ENCODE measurements around the gene CAMTA1. TPM values are rescaled to one million over a fixed set of nuclear protein-coding genes. Genes with fewer than 3 reads are reported as not detected.
"Not testable (repeated sequence)": the region's sequence is repeated elsewhere in the genome, so short reads cannot be mapped to it uniquely, and the experiment has no call there.

CAMTA1 gene
- total RNA-seq, 5 donors from 2014 or later (not counting 1 experiment from before 2014, with no cell fraction given): 29.7 to 37.4 (median 34.6) TPM

GRCh38 chr1:6918925-6919511 lies 133.8 kb downstream of the CAMTA1 start:
- peaks cover 5 to 39% of the 10 kb centered on the region in 2 donors for H3K27me3 Mint-ChIP-seq
- H3K9me3 Mint-ChIP-seq: peaks cover 0 to 5% (median 0%) of the 10 kb centered on the region in 3 donors
- ATAC-seq (replicated peaks in 1 of 4): no peak
- DNase-seq: no peak
- no peak overlapping the region for H3K4me3 Mint-ChIP-seq
- no peak overlapping the region for H3K27ac Mint-ChIP-seq
- ChIA-PET CTCF (interaction anchor here in 1 of 2 donors (0.6 kb wide), 1 partner anchor 36 kb away, joined by 4 read pairs; no protein-coding TSS in a partner anchor), POLR2A (no interaction called here)
- H3K9me3 ChIP-seq: no peaks in the 10 kb centered on the region
- 74% methylated on average over 3 of the region's 7 CpGs for WGBS (ENCODE audit: insufficient coverage)
- H3K27me3 ChIP-seq (replicated peaks in 1 of 2; ENCODE audit: control insufficient read depth in 2 of 2, extremely low read depth in 1 of 2, insufficient read depth in 2 of 2, low read length in 1 of 2): peaks cover 0 to 48% of the 10 kb centered on the region in 2 experiments
- H3K36me3 Mint-ChIP-seq: no peaks in the 10 kb centered on the region
- H3K36me3 ChIP-seq (ENCODE audit: control insufficient read depth in 2 of 2, extremely low read depth in 1 of 2, insufficient read depth in 1 of 2, low read length in 1 of 2): no peaks in the 10 kb centered on the region
- no peak overlapping the region for H3K27ac ChIP-seq (ENCODE audit: low read length)
- no peak overlapping the region for H3K4me3 ChIP-seq (ENCODE audit: control insufficient read depth in 1 of 2, extremely low read depth in 1 of 2, low read length in 1 of 2)
- H3K4me1 ChIP-seq (ENCODE audit: control insufficient read depth in 1 of 2, extremely low read depth in 1 of 2, insufficient read depth in 2 of 2, low read length in 2 of 2): no peaks in the 10 kb centered on the region
- H3K4me1 Mint-ChIP-seq: no peaks in the 10 kb centered on the region

GRCh38 chr1:6921506-6921905 lies 136.3 kb downstream of the CAMTA1 start:
- H3K27ac Mint-ChIP-seq; H3K27ac ChIP-seq (ENCODE audit: low read length); H3K36me3 ChIP-seq (ENCODE audit: control insufficient read depth in 2 of 2, extremely low read depth in 1 of 2, insufficient read depth in 1 of 2, low read length in 1 of 2); H3K36me3 Mint-ChIP-seq; POLR2A ChIA-PET; H3K9me3 Mint-ChIP-seq; DNase-seq; H3K4me1 ChIP-seq (ENCODE audit: control insufficient read depth in 1 of 2, extremely low read depth in 1 of 2, insufficient read depth in 2 of 2, low read length in 2 of 2); ATAC-seq (replicated peaks in 1 of 4); H3K9me3 ChIP-seq; H3K4me3 Mint-ChIP-seq; H3K4me1 Mint-ChIP-seq; H3K4me3 ChIP-seq (ENCODE audit: control insufficient read depth in 1 of 2, extremely low read depth in 1 of 2, low read length in 1 of 2); CTCF ChIA-PET: not testable (repeated sequence)
- peaks cover 15 to 28% of the 10 kb centered on the region in 2 donors for H3K27me3 Mint-ChIP-seq
- H3K27me3 ChIP-seq (replicated peaks in 1 of 2; ENCODE audit: control insufficient read depth in 2 of 2, extremely low read depth in 1 of 2, insufficient read depth in 2 of 2, low read length in 1 of 2): peaks cover 0 to 41% of the 10 kb centered on the region in 2 experiments
- WGBS (ENCODE audit: insufficient coverage): no CpG with 5 or more reads among the region's 5 CpGs

DNA sequence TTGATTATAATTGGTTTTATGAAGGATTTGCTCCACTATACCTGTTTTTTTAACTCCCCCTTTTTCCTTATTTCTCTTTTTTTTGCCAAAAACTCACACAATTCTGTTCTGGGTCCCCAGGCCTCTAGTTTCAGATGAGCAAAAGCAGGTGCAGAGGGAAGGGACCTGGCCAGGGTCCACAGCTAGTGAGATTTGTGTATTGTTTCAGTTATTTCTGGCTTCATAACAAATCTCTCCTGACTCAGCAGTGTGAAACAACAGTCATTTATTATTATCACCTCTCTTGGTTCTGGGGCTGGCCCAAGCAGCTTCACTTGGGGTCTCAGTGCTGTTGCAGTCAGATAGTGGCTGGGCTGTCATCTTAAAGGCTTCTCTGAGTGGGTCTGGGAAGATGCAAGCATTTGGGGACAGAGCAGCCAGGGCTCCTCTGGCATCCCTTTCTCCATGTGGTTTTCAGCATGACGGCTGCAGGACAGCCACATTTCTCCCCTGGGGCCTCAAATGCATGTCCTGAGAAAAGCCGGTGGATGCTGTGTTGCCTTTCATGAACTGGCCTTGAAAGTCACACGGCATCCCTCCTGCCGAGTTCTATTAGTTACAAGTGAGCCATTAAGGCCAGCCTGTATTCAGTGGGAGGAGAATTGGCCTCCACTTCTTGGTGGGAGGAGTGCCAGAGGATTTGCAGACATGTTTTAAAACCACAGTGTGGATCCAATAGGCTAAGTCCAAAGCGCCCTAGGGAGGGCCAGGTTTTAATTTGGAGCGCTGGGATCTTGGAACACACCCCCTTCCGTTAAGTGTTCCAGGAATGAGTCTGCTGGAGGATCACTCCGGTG lies 137.1 kb downstream of the CAMTA1 start:
- H3K9me3 ChIP-seq: no peaks in the 10 kb centered on the region
- Mint-ChIP-seq H3K36me3 (no peaks in the 10 kb centered on the region), H3K27me3 (peaks cover 15 to 20% of the 10 kb centered on the region in 2 donors), H3K27ac (no peak overlapping the region), H3K4me1 (no peaks in the 10 kb centered on the region), H3K9me3 (peaks cover 0 to 5% (median 0%) of the 10 kb centered on the region in 3 donors), H3K4me3 (no peak overlapping the region)
- H3K27me3 ChIP-seq (replicated peaks in 1 of 2; ENCODE audit: control insufficient read depth in 2 of 2, extremely low read depth in 1 of 2, insufficient read depth in 2 of 2, low read length in 1 of 2): peaks cover 0 to 33% of the 10 kb centered on the region in 2 experiments
- H3K27ac ChIP-seq (ENCODE audit: low read length): no peak overlapping the region
- H3K4me3 ChIP-seq (ENCODE audit: control insufficient read depth in 1 of 2, extremely low read depth in 1 of 2, low read length in 1 of 2): no peak overlapping the region
- no peaks in the 10 kb centered on the region for H3K36me3 ChIP-seq (ENCODE audit: control insufficient read depth in 2 of 2, extremely low read depth in 1 of 2, insufficient read depth in 1 of 2, low read length in 1 of 2)
- 81% methylated on average over 5 of the region's 8 CpGs for WGBS (ENCODE audit: insufficient coverage)
- CTCF ChIA-PET: no interaction called here
- POLR2A ChIA-PET: no interaction called here
- no peak for DNase-seq
- no peak for ATAC-seq (replicated peaks in 1 of 4)
- no peaks in the 10 kb centered on the region for H3K4me1 ChIP-seq (ENCODE audit: control insufficient read depth in 1 of 2, extremely low read depth in 1 of 2, insufficient read depth in 2 of 2, low read length in 2 of 2)

GRCh38 chr1:6923012-6923411 lies 137.8 kb downstream of the CAMTA1 start:
- Histone ChIP-seq H3K4me3 (ENCODE audit: control insufficient read depth in 1 of 2, extremely low read depth in 1 of 2, low read length in 1 of 2) (no peak overlapping the region), H3K9me3 (no peaks in the 10 kb centered on the region), H3K36me3 (ENCODE audit: control insufficient read depth in 2 of 2, extremely low read depth in 1 of 2, insufficient read depth in 1 of 2, low read length in 1 of 2) (no peaks in the 10 kb centered on the region), H3K27ac (ENCODE audit: low read length) (no peak overlapping the region), H3K27me3 (replicated peaks in 1 of 2; ENCODE audit: control insufficient read depth in 2 of 2, extremely low read depth in 1 of 2, insufficient read depth in 2 of 2, low read length in 1 of 2) (peaks cover 0 to 33% of the 10 kb centered on the region in 2 experiments), H3K4me1 (ENCODE audit: control insufficient read depth in 1 of 2, extremely low read depth in 1 of 2, insufficient read depth in 2 of 2, low read length in 2 of 2) (no peaks in the 10 kb centered on the region)
- H3K9me3 Mint-ChIP-seq: peaks cover 0 to 5% (median 0%) of the 10 kb centered on the region in 3 donors
- ChIA-PET CTCF (no interaction called here), POLR2A (no interaction called here)
- no peak overlapping the region for H3K27ac Mint-ChIP-seq
- DNase-seq (no peak), ATAC-seq (replicated peaks in 1 of 4) (no peak)
- 96% methylated on average over 3 of the region's 5 CpGs for WGBS (ENCODE audit: insufficient coverage)
- H3K27me3 Mint-ChIP-seq: peaks cover 17 to 21% of the 10 kb centered on the region in 2 donors
- no peak overlapping the region for H3K4me3 Mint-ChIP-seq
- no peaks in the 10 kb centered on the region for H3K36me3 Mint-ChIP-seq
- no peaks in the 10 kb centered on the region for H3K4me1 Mint-ChIP-seq

- CTCF ChIA-PET: no interaction called here
- H3K4me3 Mint-ChIP-seq: no peak overlapping the region
Measured at GRCh38 chr1:6923416-6923815, 138.2 kb downstream of the CAMTA1 start.

DNA sequence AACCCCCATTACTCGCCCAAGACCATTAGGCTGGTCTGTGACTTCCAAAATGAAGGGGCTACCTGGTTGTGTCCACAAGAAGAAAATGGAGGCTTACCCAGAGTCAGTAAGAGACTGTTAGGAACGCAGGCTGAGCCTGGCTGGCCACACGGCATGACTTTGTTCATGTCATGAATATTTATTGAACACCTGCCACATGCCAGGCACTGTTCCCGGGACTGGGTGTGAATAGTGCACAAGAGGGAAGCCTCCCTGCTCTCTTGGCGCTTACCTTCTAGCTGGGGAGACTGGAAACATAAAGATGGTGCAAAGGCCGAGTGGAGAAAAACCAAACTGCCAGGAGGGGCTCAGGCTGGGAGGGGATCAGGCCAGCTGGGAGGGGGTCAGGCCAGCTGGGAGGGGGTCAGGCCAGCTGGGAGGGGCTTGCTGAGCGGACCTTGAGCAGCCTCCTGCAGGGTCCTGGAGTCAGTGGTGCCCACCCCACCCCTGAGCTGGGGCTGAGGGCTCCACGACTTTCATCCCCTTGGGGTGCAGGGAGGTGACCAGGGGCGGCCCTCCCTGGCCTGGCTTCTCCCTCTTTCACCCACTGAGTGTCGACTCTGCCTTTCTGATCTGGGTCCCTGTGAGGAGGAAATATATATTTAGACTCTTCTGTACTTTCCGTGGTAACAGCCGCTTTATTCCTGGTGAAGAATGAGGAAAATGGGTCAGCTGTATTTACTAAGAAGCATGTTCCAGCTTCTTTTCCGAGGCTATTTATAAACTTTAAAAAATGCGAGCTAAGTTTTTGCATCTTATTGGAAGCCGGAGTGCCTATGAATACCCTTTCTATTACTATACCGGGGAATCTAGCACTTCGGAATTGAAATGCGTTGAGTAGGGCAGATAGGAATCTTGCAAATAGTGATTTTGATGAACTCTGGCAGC lies 139.0 kb downstream of the CAMTA1 start:
- CTCF ChIA-PET: no interaction called here
- H3K4me3 Mint-ChIP-seq: no peak overlapping the region
- H3K27ac ChIP-seq (ENCODE audit: low read length): no peak overlapping the region

More at GRCh38 chr1:6923416-6923815, 138.2 kb downstream of the CAMTA1 start:
- Histone ChIP-seq H3K9me3 (no peaks in the 10 kb centered on the region), H3K4me1 (ENCODE audit: control insufficient read depth in 1 of 2, extremely low read depth in 1 of 2, insufficient read depth in 2 of 2, low read length in 2 of 2) (no peaks in the 10 kb centered on the region), H3K27ac (ENCODE audit: low read length) (no peak overlapping the region), H3K27me3 (replicated peaks in 1 of 2; ENCODE audit: control insufficient read depth in 2 of 2, extremely low read depth in 1 of 2, insufficient read depth in 2 of 2, low read length in 1 of 2) (peaks cover 0 to 35% of the 10 kb centered on the region in 2 experiments), H3K4me3 (ENCODE audit: control insufficient read depth in 1 of 2, extremely low read depth in 1 of 2, low read length in 1 of 2) (no peak overlapping the region), H3K36me3 (ENCODE audit: control insufficient read depth in 2 of 2, extremely low read depth in 1 of 2, insufficient read depth in 1 of 2, low read length in 1 of 2) (no peaks in the 10 kb centered on the region)
- peaks cover 0 to 5% (median 0%) of the 10 kb centered on the region in 3 donors for H3K9me3 Mint-ChIP-seq
- ATAC-seq (replicated peaks in 1 of 4) (no peak), DNase-seq (no peak)
- POLR2A ChIA-PET: no interaction called here
- peaks cover 19 to 23% of the 10 kb centered on the region in 2 donors for H3K27me3 Mint-ChIP-seq
- H3K36me3 Mint-ChIP-seq: no peaks in the 10 kb centered on the region
- no peak overlapping the region for H3K27ac Mint-ChIP-seq
- H3K4me1 Mint-ChIP-seq: no peaks in the 10 kb centered on the region
- 51% methylated on average over 5 of the region's 6 CpGs for WGBS (ENCODE audit: insufficient coverage)

More for the DNA sequence above, 139.0 kb downstream of the CAMTA1 start:
- Histone ChIP-seq H3K4me3 (ENCODE audit: control insufficient read depth in 1 of 2, extremely low read depth in 1 of 2, low read length in 1 of 2) (no peak overlapping the region), H3K9me3 (no peaks in the 10 kb centered on the region), H3K27me3 (replicated peaks in 1 of 2; ENCODE audit: control insufficient read depth in 2 of 2, extremely low read depth in 1 of 2, insufficient read depth in 2 of 2, low read length in 1 of 2) (peaks cover 0 to 33% of the 10 kb centered on the region in 2 experiments), H3K4me1 (ENCODE audit: control insufficient read depth in 1 of 2, extremely low read depth in 1 of 2, insufficient read depth in 2 of 2, low read length in 2 of 2) (no peaks in the 10 kb centered on the region), H3K36me3 (ENCODE audit: control insufficient read depth in 2 of 2, extremely low read depth in 1 of 2, insufficient read depth in 1 of 2, low read length in 1 of 2) (no peaks in the 10 kb centered on the region)
- WGBS (ENCODE audit: insufficient coverage): 84% methylated on average over 9 of the region's 18 CpGs
- Mint-ChIP-seq H3K4me1 (no peaks in the 10 kb centered on the region), H3K27me3 (peaks cover 19 to 28% of the 10 kb centered on the region in 2 donors), H3K9me3 (peaks cover 0 to 5% (median 0%) of the 10 kb centered on the region in 3 donors), H3K36me3 (no peaks in the 10 kb centered on the region), H3K27ac (no peak overlapping the region)
- no peak for ATAC-seq (replicated peaks in 1 of 4)
- DNase-seq: no peak
- POLR2A ChIA-PET: no interaction called here

Measured in T-cell (primary cell).